Right lobe of liver (tissue), 6 donors: ENCODE data around the gene PRR15L. TPM values are rescaled to one million over a fixed set of nuclear protein-coding genes. Genes with fewer than 3 reads are reported as not detected.

Source experiments
- ATAC-seq, 4 donors: fragments of 200-7000 bp; cut with Tn5 transposase; one replicate each; pipeline ENCODE4 v1.9.1; 2020; ENCODE audit warnings: mild to moderate bottlenecking in 4 of 4, moderate library complexity in 4 of 4
- DNase-seq, 3 donors: peaks; one replicate each; pipeline ENCODE4 v3.0.0-alpha.2; 2020
- H3K27ac ChIP-seq, 3 donors: fragments of 200-600 bp; one replicate each; pipeline ENCODE4 v1.8.0; 2022
- H3K27me3 ChIP-seq, 2 donors: fragments of 200-600 bp; one replicate each; pipeline ENCODE4 v1.8.0; 2022
- H3K36me3 ChIP-seq, 4 donors: fragments of 200-600 bp; sonication (generic) in 1 of 4; one replicate each; pipeline versions ENCODE4 v1.5.1 to v1.8.0; 2017 to 2022; ENCODE audit warnings: control low read depth in 1 of 4
- H3K4me1 ChIP-seq, 4 donors: fragments of 200-600 bp; sonication (generic) in 1 of 4; one replicate each; pipeline versions ENCODE4 v1.5.1 to v1.8.0; 2017 to 2022; ENCODE audit warnings: control low read depth in 1 of 4
- H3K4me3 ChIP-seq, 3 donors: fragments of 200-600 bp; one replicate each; pipeline ENCODE4 v1.8.0; 2022
- H3K9me3 ChIP-seq, 4 donors: fragments of 200-600 bp; sonication (generic) in 1 of 4; one replicate each; pipeline versions ENCODE4 v1.5.1 to v1.8.0; 2017 to 2022; ENCODE audit warnings: control low read depth in 1 of 4
- POLR2A ChIP-seq: fragments of 450-650 bp; IDR thresholded peaks from one replicate; pipeline ENCODE4 v1.6.1; 2017; ENCODE audit warnings: antibody characterized with exemption, mild to moderate bottlenecking
- WGBS: methylation state at CpG from one replicate; pipeline ENCODE4 v1.1.6; 2018; ENCODE audit warnings: low coverage, low lambda C conversion rate; ENCODE audit not compliant: insufficient coverage; ENCODE audit errors: missing lambda C conversion rate; 5-methylcytosine and 5-hydroxymethylcytosine counted together
- intact Hi-C, 2 donors: fragments of 100-400 bp; cut with DNase I; formaldehyde crosslinking; loops; one replicate each; pipeline versions ENCODE4 v1.11.2 to v1.14.1; 2022
- total RNA-seq, 6 experiments: library from RNA; depleted of rRNA in 2 of 6; stranded (reverse); fragments of >200 nt in 2 of 6; fragmentation: NEBNext Ultra II Directional in 3 of 6; extraction: Animal tissue kit (Norgen Biotek cat#: 25700) in 3 of 6; gene quantifications; one replicate each; pipeline versions ENCODE4 v1.1.0 to v1.2.4, GENCODE V29; 2016 to 2023
- TF ChIP-seq, protein P1 (sequence below), 4 donors: fragments of 200-600 bp in 3 of 4; fragments of 450-650 bp in 1 of 4; IDR thresholded peaks; one replicate each; pipeline versions ENCODE4 v1.5.1 to v1.8.0; 2016 to 2022; ENCODE audit warnings: antibody characterized with exemption in 4 of 4, mild to moderate bottlenecking in 2 of 4
- donor health status: DM: no; HTN: yes; CAD: no.
- donor health status: DM: no; HTN: no; CAD: no.
- donor health status: DM: no; HTN: no; CAD: no.
- donor health status: DM: no; HTN: yes; CAD: no.
- donor health status: DM: no; HTN: yes; CAD: no.

The PRR15L gene
- total RNA-seq, 6 experiments from 2014 or later, result 0.19 to 1.1 (median 0.47) TPM

GRCh38 chr17:47914306-47914948 lies 43.3 kb downstream of the PRR15L start:
- Histone ChIP-seq H3K4me3 (no peak overlapping the region), H3K36me3 (no peaks in the 10 kb centered on the region), H3K27me3 (no peaks in the 10 kb centered on the region), H3K27ac (no peak overlapping the region), H3K9me3 (no peaks in the 10 kb centered on the region), H3K4me1 (no peaks in the 10 kb centered on the region)
- intact Hi-C loops, result no loop called here
- no peak for ATAC-seq
- 57% methylated on average over 1 of the region's 4 CpGs for WGBS
- DNase-seq, result no peak
- TF ChIP-seq, protein P1, sequence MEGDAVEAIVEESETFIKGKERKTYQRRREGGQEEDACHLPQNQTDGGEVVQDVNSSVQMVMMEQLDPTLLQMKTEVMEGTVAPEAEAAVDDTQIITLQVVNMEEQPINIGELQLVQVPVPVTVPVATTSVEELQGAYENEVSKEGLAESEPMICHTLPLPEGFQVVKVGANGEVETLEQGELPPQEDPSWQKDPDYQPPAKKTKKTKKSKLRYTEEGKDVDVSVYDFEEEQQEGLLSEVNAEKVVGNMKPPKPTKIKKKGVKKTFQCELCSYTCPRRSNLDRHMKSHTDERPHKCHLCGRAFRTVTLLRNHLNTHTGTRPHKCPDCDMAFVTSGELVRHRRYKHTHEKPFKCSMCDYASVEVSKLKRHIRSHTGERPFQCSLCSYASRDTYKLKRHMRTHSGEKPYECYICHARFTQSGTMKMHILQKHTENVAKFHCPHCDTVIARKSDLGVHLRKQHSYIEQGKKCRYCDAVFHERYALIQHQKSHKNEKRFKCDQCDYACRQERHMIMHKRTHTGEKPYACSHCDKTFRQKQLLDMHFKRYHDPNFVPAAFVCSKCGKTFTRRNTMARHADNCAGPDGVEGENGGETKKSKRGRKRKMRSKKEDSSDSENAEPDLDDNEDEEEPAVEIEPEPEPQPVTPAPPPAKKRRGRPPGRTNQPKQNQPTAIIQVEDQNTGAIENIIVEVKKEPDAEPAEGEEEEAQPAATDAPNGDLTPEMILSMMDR (IDR thresholded peaks at IDR 0.05), result no peak
- TF ChIP-seq POLR2A, result no peak

- intact Hi-C loops, result no loop called here
- TF ChIP-seq, protein P1 (IDR thresholded peaks at IDR 0.05), result no peak
- TF ChIP-seq POLR2A, result no peak
- WGBS, result 71% methylated on average over 1 of the region's 2 CpGs
- no peak for ATAC-seq
- H3K4me1 ChIP-seq, result no peaks in the 10 kb centered on the region
- H3K27me3 ChIP-seq, result no peaks in the 10 kb centered on the region
- no peak overlapping the region for H3K27ac ChIP-seq
- DNase-seq, result no peak
- H3K9me3 ChIP-seq, result no peaks in the 10 kb centered on the region
- no peaks in the 10 kb centered on the region for H3K36me3 ChIP-seq
- no peak overlapping the region for H3K4me3 ChIP-seq
Measured at GRCh38 chr17:47913050-47913449, 44.6 kb downstream of the PRR15L start.

DNA sequence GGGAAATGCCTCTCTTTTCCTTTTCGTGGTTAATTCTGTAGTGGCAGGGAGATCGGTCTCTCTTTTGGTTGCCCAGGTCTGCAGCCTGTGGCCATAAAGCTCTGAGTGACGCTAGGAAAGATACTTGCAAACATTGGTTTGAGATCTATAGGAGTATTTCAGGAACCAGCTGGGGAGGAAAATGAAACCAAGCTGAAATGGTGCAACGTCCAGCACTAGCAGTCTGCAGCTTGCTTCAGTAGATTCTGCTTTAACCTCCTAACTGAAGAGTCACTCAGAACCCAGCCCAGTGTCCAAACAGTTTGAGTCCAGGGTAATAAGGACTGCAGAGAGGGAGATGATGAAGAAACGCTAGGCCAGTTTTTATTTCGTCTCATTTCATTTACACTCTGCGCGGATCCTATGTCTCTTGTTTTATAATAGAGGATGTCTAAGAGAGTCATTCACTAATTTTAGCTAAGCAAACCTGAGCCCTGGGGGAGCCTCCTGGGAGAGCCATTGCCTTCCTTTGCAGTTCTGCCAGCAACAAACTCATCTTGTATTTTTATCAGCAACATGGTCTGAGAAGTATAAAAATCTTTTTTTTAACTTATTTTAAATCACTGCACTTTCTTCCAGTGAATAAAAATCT lies 49.6 kb downstream of the PRR15L start:
- WGBS, result 63% methylated on average over 8 of the region's 8 CpGs
- H3K27ac ChIP-seq, result no peak overlapping the region
- no peaks in the 10 kb centered on the region for H3K9me3 ChIP-seq
- H3K4me3 ChIP-seq, result no peak overlapping the region
- intact Hi-C loops, result no loop called here
- no peaks in the 10 kb centered on the region for H3K27me3 ChIP-seq
- DNase-seq (no peak), ATAC-seq (peak; percentile 22 to 60 (median 33))
- H3K4me1 ChIP-seq, result peaks cover 0 to 22% (median 3%) of the 10 kb centered on the region in 4 donors
- TF ChIP-seq POLR2A, result no peak
- TF ChIP-seq, protein P1 (IDR thresholded peaks at IDR 0.05), result no peak
- H3K36me3 ChIP-seq, result no peaks in the 10 kb centered on the region

DNA sequence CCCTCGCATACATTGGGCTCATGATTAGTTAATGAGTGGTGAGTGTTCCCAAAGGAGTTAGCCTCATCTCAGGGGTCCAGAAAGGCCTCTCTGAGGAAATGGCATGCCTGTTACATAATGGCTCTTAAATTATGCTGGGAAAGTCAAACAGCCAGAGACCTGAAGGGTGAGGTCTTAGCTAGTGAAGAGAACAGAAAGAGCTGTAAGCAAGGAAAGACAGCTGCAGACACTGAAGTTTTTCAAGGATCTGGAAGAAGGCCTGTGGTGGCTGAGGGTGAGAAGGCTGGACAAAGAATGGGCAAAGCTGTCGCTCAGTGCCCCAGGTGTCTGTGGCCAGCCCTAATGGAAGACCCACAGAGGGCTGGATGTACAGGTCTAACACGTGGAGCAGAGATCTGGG lies 51.2 kb downstream of the PRR15L start:
- Histone ChIP-seq H3K4me3 (no peak overlapping the region), H3K27me3 (no peaks in the 10 kb centered on the region), H3K9me3 (no peaks in the 10 kb centered on the region), H3K27ac (peak overlapping the region; percentile 13 to 47 (median 18)), H3K4me1 (peaks cover 0 to 22% (median 3%) of the 10 kb centered on the region in 4 donors), H3K36me3 (no peaks in the 10 kb centered on the region)
- WGBS, result 90% methylated on average over 3 of the region's 3 CpGs
- intact Hi-C loops, result no loop called here
- DNase-seq, result no peak
- no peak for ATAC-seq
- TF ChIP-seq, protein P1 (IDR thresholded peaks at IDR 0.05), result no peak
- no peak for TF ChIP-seq POLR2A
